ENCODE data around the gene USF3. TPM values are rescaled to one million over a fixed set of nuclear protein-coding genes. Genes with fewer than 3 reads are reported as not detected.

USF3 gene
- total and polyA plus RNA-seq, 2 of the 4 experiments (the other 2 are of a cell fraction), result 3.0 to 5.2 TPM

GRCh38 chr3:113620091-113620490, 76.4 kb downstream of the USF3 start:
- ChIA-PET CTCF (no interaction called here), POLR2A (ENCODE audit: unreplicated experiment) (no interaction called here)
- in situ Hi-C loops (cut with MboI; ENCODE audit: low sequenced_read_pairs), result loop anchor here (5.0 to 10.0 kb wide), 2 partner anchors 128 to 565 kb away; no protein-coding TSS in a partner anchor

More at GRCh38 chr3:113620091-113620490, 76.4 kb downstream of the USF3 start:
- TF ChIP-seq POLR2A (IDR thresholded peaks at IDR 0.05; ENCODE audit: low read depth, low read length) (no peak), USF2 (IDR thresholded peaks at IDR 0.05; ENCODE audit: low read depth, low read length) (no peak)
- Histone ChIP-seq H2AK9ac (replicated peaks; ENCODE audit: low read depth, low read length, poor library complexity) (no peak overlapping the region), H3K4me3 (ENCODE audit: insufficient read depth, low read depth, low read length) (no peak overlapping the region), H3K27me3 (ENCODE audit: control insufficient read depth, insufficient read depth, low read length) (peaks cover 14% of the 10 kb centered on the region), H2AFZ (replicated peaks; ENCODE audit: low read length, poor library complexity) (no peak overlapping the region), H4K5ac (ENCODE audit: low read depth, low read length) (no peak overlapping the region), H4K91ac (ENCODE audit: insufficient read depth, low read depth, low read length) (no peak overlapping the region), H3K4me1 (ENCODE audit: control insufficient read depth, insufficient read depth, low read length) (no peaks in the 10 kb centered on the region), H4K8ac (ENCODE audit: low read depth in 2 of 2, low read length in 2 of 2) (no peak overlapping the region), H3K4me2 (ENCODE audit: low read depth, low read length) (no peak overlapping the region), H3K9me1 (ENCODE audit: insufficient read depth, low read length) (no peaks in the 10 kb centered on the region), H3K4ac (ENCODE audit: low read depth, low read length) (no peak overlapping the region), H3K27ac (ENCODE audit: insufficient read depth, low read length) (no peak overlapping the region), H2AK5ac (ENCODE audit: low read depth, low read length) (no peak overlapping the region), H3K18ac (ENCODE audit: low read depth, low read length) (no peak overlapping the region), H2BK120ac (ENCODE audit: low read depth, low read length) (no peak overlapping the region), H2BK20ac (ENCODE audit: low read depth, low read length) (no peak overlapping the region), H2BK15ac (ENCODE audit: low read depth, low read length) (no peak overlapping the region), H3K14ac (replicated peaks; ENCODE audit: low read depth, low read length) (no peak overlapping the region), H3K79me1 (ENCODE audit: low read depth in 1 of 2, low read length in 2 of 2) (no peaks in the 10 kb centered on the region), H3K9ac (ENCODE audit: low read depth, low read length) (no peak overlapping the region), H3K56ac (ENCODE audit: extremely low read depth, insufficient read depth, low read length) (no peak overlapping the region), H3K23ac (ENCODE audit: low read depth, low read length) (no peak overlapping the region), H3K9me3 (ENCODE audit: control insufficient read depth, insufficient read depth, low read length) (no peaks in the 10 kb centered on the region), H4K20me1 (ENCODE audit: insufficient read depth, low read length) (no peaks in the 10 kb centered on the region), H2BK5ac (ENCODE audit: low read depth, low read length, poor library complexity, severe bottlenecking) (no peak overlapping the region), H3K36me3 (ENCODE audit: control insufficient read depth, insufficient read depth, low read length) (no peaks in the 10 kb centered on the region)
- dilution Hi-C loops (cut with HindIII; ENCODE audit: low sequenced_read_pairs, unreplicated experiment) (no loop called here), intact Hi-C loops (cut with micrococcal nuclease) (loop anchor here (10.0 kb wide), 2 partner anchors 885 to 975 kb away; partner anchors contain the start of gene CCDC80)
- ATAC-seq (ENCODE audit: low read depth) (no peak), DNase-seq (no peak)
- BruUV-seq (replicated peaks), result no TSS peak
